ENCODE results near the gene SPTBN4.
"Not testable (repeated sequence)": the region's sequence is repeated elsewhere in the genome, so short reads cannot be mapped to it uniquely, and the experiment has no call there.

Gene SPTBN4

DNA sequence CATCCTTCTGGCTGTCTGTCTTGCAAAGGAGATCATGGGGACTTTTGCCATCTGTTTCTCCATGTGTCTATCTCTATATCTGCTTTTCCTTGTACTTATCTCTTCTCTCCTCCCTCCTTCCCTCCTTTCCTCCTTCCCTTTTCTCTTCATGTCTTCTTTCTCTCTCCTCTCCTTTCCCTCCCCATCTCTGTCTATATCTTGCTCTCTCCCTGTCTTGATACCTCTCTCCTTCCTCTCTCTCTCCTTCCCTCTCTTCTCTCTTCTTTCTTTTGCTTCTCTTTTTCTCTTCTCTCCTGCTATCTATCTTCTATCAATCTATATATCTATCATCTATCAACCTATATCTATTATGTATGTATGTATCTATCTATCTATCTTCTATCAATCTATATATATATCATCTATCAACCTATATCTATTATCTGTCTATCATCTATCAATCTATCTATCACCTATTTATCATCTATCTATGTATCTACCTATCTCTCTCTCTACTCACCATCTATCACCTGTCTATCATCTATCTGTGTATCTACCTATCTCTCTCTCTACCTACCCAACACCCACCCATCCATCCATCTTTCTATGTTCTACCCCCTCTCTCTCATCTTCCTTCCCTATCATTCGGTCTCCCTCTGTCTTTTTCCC lies 27.5 kb downstream of the SPTBN4 start:
- no peak overlapping the region for H3K4me3 ChIP-seq (ENCODE audit: low read depth, low read length)
- no peaks in the 10 kb centered on the region for H3K27me3 ChIP-seq (ENCODE audit: insufficient read depth, low read depth, severe bottlenecking)
- no peaks in the 10 kb centered on the region for H3K9me3 ChIP-seq (ENCODE audit: severe bottlenecking)
- no peaks in the 10 kb centered on the region for H3K36me3 ChIP-seq
- H3K27ac ChIP-seq, result no peak overlapping the region
- TF ChIP-seq, protein P1, sequence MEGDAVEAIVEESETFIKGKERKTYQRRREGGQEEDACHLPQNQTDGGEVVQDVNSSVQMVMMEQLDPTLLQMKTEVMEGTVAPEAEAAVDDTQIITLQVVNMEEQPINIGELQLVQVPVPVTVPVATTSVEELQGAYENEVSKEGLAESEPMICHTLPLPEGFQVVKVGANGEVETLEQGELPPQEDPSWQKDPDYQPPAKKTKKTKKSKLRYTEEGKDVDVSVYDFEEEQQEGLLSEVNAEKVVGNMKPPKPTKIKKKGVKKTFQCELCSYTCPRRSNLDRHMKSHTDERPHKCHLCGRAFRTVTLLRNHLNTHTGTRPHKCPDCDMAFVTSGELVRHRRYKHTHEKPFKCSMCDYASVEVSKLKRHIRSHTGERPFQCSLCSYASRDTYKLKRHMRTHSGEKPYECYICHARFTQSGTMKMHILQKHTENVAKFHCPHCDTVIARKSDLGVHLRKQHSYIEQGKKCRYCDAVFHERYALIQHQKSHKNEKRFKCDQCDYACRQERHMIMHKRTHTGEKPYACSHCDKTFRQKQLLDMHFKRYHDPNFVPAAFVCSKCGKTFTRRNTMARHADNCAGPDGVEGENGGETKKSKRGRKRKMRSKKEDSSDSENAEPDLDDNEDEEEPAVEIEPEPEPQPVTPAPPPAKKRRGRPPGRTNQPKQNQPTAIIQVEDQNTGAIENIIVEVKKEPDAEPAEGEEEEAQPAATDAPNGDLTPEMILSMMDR (IDR thresholded peaks at IDR 0.05; ENCODE audit: low read depth, low read length), result no peak
- no peak for DNase-seq

DNA sequence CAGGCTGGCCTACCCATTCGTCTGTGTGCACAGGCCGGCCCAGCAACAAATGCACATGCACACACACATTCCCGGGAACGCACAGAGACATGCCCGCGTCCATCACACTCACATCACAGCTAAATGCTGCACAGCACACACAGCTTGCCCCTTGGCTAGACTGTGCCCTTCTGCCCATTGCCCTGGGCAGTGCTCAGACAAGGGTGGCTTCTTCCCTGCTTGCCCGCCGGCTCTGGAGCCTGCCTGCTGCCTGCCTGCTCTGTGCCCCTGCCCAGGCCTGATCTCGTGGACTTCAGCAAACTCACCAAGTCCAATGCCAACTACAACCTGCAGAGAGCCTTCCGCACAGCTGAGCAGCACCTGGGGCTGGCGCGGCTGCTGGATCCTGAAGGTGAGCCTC lies 30.4 kb downstream of the SPTBN4 start:
- no peaks in the 10 kb centered on the region for H3K27me3 ChIP-seq (ENCODE audit: insufficient read depth, low read depth, severe bottlenecking)
- no peaks in the 10 kb centered on the region for H3K36me3 ChIP-seq
- H3K4me3 ChIP-seq (ENCODE audit: low read depth, low read length), result no peak overlapping the region
- no peaks in the 10 kb centered on the region for H3K9me3 ChIP-seq (ENCODE audit: severe bottlenecking)
- no peak overlapping the region for H3K27ac ChIP-seq
- TF ChIP-seq, protein P1 (IDR thresholded peaks at IDR 0.05; ENCODE audit: low read depth, low read length), result no peak
- DNase-seq, result no peak

DNA sequence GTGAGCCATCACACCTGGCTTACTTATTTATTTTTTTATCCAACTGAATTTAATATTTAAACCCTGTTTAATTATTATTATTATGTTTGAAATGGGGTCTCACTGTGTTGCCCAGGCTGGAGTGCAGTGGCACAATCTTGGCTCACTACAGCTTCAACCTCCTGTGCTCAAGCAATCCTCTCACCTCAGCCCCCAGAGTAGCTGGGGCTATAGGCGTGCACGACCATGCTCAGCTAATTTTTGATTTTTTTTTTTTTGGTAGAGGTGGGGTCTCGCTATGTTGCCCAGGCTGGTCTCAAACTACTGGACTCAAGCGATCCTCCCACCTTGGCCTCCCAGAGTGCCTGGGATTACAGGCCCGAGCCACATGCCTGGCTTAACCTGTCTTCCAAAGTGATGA lies 32.5 kb downstream of the SPTBN4 start:
- TF ChIP-seq, protein P1 (IDR thresholded peaks at IDR 0.05; ENCODE audit: low read depth, low read length), result no peak
- no peak for DNase-seq

DNA sequence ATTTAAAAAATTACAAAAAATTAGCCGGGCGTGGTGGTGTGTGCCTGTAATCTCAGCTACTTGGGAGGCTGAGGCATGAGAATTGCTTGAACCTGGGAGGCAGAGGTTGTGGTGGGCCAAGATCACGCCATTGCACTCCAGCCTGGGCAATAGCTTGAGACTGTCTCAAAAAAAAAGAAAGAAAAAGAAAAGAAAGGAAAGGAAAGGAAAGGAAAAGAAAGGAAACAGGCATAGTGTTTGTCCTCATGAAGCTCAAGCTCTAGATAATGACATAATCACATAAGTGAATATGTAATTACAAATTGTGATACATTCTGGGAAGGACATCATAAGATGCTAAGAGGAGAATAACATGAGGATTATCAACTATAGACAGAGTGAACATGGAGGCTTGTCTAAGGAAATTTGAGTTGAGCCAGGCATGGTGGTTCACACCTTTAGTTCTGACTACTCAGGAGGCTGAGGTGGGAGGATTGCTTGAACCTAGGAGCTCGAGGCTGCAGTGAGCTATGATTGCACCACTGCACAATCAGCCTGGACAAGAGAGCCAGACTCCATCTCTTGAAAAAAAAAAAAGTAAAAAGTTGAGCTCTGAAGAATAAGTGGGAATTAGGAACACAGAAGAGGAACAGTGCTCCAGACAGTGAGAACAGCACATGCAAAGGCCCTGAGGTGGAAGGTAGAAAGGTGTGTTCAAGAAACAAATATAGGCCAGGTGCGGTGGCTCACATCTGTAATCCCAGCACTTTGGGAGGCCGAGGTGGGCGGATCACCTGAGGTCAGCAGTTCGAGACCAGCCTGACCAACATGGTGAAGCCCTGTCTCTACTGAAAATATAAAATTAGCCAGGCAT lies 34.1 kb downstream of the SPTBN4 start:
- H3K36me3 ChIP-seq; H3K9me3 ChIP-seq (ENCODE audit: severe bottlenecking); H3K4me3 ChIP-seq (ENCODE audit: low read depth, low read length); DNase-seq; H3K27ac ChIP-seq; H3K27me3 ChIP-seq (ENCODE audit: insufficient read depth, low read depth, severe bottlenecking): not testable (repeated sequence)

More for the DNA sequence above, 32.5 kb downstream of the SPTBN4 start:
- H3K27ac ChIP-seq, result no peak overlapping the region
- H3K27me3 ChIP-seq (ENCODE audit: insufficient read depth, low read depth, severe bottlenecking), result no peaks in the 10 kb centered on the region
- no peak overlapping the region for H3K4me3 ChIP-seq (ENCODE audit: low read depth, low read length)
- H3K9me3 ChIP-seq (ENCODE audit: severe bottlenecking), result no peaks in the 10 kb centered on the region
- no peaks in the 10 kb centered on the region for H3K36me3 ChIP-seq

DNA sequence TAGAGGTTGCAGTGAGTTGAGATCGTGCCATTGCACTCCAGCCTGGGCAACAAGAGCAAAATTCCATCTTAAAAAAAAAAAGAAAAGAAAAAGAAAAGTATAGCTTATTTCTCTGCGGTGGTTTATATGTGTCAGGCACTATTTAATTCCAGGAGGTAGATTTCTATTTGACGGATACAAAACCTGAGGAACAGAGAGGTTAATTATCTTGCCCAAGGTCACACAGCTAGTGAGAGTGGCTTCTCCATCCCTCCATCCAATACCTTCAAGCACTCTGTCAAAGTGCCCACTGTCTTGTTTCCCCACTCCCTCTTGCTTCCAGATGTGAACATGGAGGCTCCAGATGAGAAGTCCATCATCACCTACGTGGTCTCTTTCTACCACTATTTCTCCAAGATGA lies 34.8 kb downstream of the SPTBN4 start:
- TF ChIP-seq, protein P1 (IDR thresholded peaks at IDR 0.05; ENCODE audit: low read depth, low read length), result no peak
- no peak for DNase-seq
- no peak overlapping the region for H3K27ac ChIP-seq
- no peaks in the 10 kb centered on the region for H3K27me3 ChIP-seq (ENCODE audit: insufficient read depth, low read depth, severe bottlenecking)
- no peaks in the 10 kb centered on the region for H3K36me3 ChIP-seq
- no peak overlapping the region for H3K4me3 ChIP-seq (ENCODE audit: low read depth, low read length)
- H3K9me3 ChIP-seq (ENCODE audit: severe bottlenecking), result no peaks in the 10 kb centered on the region

DNA sequence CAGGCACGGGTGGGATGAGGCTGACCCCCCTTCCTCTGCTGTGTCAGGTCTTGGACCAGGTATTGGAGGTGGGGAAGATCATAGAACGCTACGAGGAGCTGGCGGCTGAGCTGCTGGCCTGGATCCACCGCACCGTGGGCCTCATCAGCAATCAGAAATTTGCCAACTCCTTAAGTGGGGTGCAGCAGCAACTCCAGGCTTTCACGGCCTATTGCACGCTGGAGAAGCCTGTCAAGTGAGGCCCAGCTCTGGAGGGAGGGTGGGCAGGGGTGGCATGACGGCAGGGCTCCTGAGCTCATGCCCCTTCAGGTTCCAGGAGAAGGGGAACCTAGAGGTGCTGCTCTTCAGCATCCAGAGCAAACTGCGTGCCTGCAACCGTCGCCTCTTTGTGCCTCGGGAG lies 35.3 kb downstream of the SPTBN4 start:
- H3K27ac ChIP-seq, result no peak overlapping the region
- H3K4me3 ChIP-seq (ENCODE audit: low read depth, low read length), result no peak overlapping the region
- TF ChIP-seq, protein P1 (IDR thresholded peaks at IDR 0.05; ENCODE audit: low read depth, low read length), result no peak
- no peak for DNase-seq
- H3K9me3 ChIP-seq (ENCODE audit: severe bottlenecking), result no peaks in the 10 kb centered on the region
- H3K36me3 ChIP-seq, result no peaks in the 10 kb centered on the region
- H3K27me3 ChIP-seq (ENCODE audit: insufficient read depth, low read depth, severe bottlenecking), result no peaks in the 10 kb centered on the region
